Memory B cell (primary cell): ENCODE data around the gene TNK1.

Experiments
- ATAC-seq: fragments of 150-1000 bp; cut with Tn5 transposase; 2 replicates; pipeline ENCODE4 v1.10.0; 2021; ENCODE audit warnings: low read depth, mild to moderate bottlenecking, moderate library complexity
- DNase-seq, 2 donors: peaks; one replicate each; pipeline ENCODE4 v3.0.0; 2022; ENCODE audit warnings: low spot score in 2 of 2
- H3K27ac Mint-ChIP-seq: one replicate; pipeline ENCODE4 v1.8.0; 2022; ENCODE audit warnings: mild to moderate bottlenecking, moderate library complexity, mixed read lengths
- H3K27me3 Mint-ChIP-seq: one replicate; pipeline ENCODE4 v1.8.0; 2022; ENCODE audit warnings: mixed read lengths
- H3K36me3 Mint-ChIP-seq: one replicate; pipeline ENCODE4 v1.8.0; 2022; ENCODE audit warnings: mild to moderate bottlenecking, mixed read lengths
- H3K4me1 Mint-ChIP-seq: one replicate; pipeline ENCODE4 v1.8.0; 2022; ENCODE audit warnings: mixed read lengths
- H3K4me3 Mint-ChIP-seq: one replicate; pipeline ENCODE4 v1.8.0; 2022; ENCODE audit warnings: mild to moderate bottlenecking, moderate library complexity, mixed read lengths
- H3K9me3 Mint-ChIP-seq: one replicate; pipeline ENCODE4 v1.8.0; 2022; ENCODE audit warnings: mixed read lengths

Gene TNK1

DNA sequence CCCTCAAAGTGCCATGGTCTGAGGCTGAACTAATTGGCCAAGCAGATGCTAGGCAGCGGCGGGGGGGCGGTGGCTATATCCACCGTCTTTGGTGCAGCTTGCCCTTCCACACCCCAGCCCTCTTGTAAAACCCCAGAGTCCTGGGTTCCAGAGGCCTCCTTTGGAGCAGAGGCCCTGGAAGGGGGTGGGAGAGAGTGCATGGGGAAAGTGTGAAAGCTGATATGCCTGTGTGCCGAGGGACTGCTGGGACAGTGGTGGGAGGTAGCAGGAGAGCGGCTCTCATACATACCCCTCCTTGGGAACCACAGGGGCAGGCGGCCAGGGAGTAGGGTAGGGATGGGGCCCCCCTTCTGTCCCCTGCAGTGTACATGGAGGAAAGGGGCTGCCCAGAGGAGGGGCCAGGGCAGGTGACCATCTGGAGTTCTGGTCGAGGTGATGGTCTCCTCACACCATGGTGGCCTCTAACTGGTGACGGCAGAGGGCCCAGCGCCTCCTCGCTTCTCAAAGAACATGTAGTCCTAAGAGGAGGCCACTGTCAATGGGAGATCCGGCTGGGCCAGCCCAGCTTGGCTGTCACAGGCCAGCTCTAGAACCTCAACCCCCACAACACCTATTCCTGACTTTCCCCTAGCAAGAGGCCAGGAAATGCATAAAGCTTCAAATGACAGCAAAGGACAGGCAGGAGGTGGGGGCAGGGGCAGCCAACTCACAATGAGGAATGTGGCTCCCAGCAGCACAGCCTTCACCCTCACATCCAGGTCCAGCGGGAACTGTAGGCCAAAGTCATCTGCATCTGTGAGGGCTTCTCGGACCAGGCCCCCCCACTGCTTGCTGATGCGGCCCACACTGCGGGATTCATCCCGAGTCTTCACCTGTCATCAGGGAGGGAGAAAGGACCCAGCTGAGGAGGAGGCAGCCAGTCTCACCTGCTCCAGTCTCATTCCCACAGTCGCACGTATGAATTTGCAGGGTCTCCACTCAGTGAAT, 9.3 kb downstream of the TNK1 start:
- peaks cover 10% of the 10 kb centered on the region for H3K36me3 Mint-ChIP-seq

GRCh38 chr17:7391307-7391706, 10.4 kb downstream of the TNK1 start:
- Mint-ChIP-seq H3K27ac (no peak overlapping the region), H3K27me3 (no peaks in the 10 kb centered on the region), H3K4me3 (no peak overlapping the region), H3K9me3 (no peaks in the 10 kb centered on the region), H3K4me1 (peaks cover 14% of the 10 kb centered on the region), H3K36me3 (peaks cover 10% of the 10 kb centered on the region)
- no peak for ATAC-seq
- DNase-seq = no peak

More for the DNA sequence above, 9.3 kb downstream of the TNK1 start:
- H3K9me3 Mint-ChIP-seq = no peaks in the 10 kb centered on the region
- no peaks in the 10 kb centered on the region for H3K27me3 Mint-ChIP-seq
- DNase-seq = no peak
- no peak overlapping the region for H3K27ac Mint-ChIP-seq
- H3K4me1 Mint-ChIP-seq = peaks cover 11% of the 10 kb centered on the region
- H3K4me3 Mint-ChIP-seq = no peak overlapping the region
- ATAC-seq = no peak

DNA sequence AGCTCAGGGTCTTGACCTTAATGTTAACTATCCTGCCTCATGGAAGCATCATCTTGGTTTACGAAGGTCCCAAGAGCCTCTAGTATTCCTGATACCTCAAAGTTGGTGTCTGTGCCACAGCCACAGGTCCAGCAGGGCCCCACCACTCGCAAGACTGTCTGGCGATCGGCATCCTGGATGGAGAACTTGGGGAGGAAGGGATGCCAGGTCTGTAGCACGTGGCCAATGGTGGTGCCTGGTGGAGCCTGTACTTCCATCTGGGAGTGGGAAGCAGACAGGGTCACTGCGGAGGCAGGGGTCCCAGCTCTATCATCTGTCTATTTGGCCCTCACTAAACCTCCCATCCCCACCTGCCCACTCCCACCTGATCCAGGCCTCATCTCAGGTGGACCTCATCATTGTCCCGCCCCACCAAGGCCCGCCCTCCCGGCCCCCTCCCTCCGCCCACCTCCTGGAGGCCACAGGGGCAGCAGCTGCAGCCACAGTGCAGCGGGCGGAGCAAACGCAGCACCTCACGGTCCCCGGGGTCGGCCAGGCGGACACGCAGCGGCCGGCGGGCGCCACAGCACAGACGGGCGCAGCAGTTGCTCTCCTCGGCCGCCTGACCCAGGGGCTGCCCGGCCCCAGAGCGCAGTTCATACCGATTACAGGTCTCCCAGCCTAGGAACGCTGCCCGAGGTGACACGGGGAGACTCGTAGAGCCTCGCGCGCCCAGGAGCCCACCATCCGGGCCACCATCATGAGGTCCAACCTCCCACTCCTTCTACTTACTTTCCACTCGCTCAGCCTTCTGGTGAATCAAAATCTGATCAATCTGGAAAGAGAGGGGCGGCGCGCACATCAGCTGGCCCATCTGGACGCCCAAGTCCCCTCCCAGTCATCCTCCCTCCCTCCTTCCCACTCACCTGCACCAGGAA, 12.1 kb downstream of the TNK1 start:
- no peak for DNase-seq
- Mint-ChIP-seq H3K4me3 (peak overlapping the region; percentile 93), H3K27ac (no peak overlapping the region), H3K27me3 (no peaks in the 10 kb centered on the region), H3K9me3 (no peaks in the 10 kb centered on the region), H3K4me1 (peaks cover 14% of the 10 kb centered on the region), H3K36me3 (peaks cover 10% of the 10 kb centered on the region)
- no peak for ATAC-seq

DNA sequence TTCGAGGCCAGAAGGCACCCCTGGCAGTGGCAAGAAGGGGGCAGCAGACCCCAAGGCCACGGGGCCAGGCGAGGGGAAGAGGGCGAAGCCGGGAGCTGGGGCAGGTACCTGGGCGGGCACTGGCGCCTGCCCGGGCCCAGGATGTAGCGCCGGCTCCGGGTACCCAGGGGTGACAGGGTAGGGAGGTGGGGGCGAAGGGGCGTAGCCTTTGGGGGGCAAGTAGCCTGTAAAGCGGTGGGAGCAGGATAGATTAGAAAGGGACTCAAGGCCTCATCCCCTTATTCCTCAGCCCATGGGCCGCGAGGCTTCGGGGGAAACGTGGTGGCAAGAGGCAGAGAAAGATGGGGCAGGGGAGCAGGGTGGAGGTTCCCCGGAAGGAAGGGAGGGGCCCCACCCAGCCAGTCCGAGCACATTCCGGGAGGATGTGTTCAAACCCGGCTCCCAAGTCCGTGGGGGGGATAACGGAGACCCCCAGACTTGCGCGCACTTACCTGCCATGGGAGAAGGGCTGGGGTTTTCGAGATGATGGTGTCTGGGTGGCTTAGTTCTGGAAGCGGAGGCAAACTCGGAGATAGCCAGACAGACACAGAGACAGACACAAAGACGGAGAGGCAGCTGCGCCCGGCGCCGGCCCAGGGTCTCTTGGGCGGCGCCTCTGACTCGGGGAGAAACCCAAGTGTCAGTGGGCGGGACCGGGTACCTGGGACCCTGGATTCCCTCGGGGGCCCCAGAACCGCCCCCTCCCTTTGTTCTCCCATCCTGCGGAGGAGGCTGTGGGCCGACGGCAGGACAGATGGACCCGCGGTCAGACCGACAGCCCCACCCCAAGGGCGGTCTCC, 12.9 kb downstream of the TNK1 start:
- Mint-ChIP-seq H3K27me3 (no peaks in the 10 kb centered on the region), H3K9me3 (no peaks in the 10 kb centered on the region), H3K27ac (peak overlapping the region; percentile 81), H3K4me3 (peak overlapping the region; percentile 93), H3K36me3 (peaks cover 10% of the 10 kb centered on the region), H3K4me1 (peaks cover 14% of the 10 kb centered on the region)
- DNase-seq (no peak), ATAC-seq (peak; percentile 74)

DNA sequence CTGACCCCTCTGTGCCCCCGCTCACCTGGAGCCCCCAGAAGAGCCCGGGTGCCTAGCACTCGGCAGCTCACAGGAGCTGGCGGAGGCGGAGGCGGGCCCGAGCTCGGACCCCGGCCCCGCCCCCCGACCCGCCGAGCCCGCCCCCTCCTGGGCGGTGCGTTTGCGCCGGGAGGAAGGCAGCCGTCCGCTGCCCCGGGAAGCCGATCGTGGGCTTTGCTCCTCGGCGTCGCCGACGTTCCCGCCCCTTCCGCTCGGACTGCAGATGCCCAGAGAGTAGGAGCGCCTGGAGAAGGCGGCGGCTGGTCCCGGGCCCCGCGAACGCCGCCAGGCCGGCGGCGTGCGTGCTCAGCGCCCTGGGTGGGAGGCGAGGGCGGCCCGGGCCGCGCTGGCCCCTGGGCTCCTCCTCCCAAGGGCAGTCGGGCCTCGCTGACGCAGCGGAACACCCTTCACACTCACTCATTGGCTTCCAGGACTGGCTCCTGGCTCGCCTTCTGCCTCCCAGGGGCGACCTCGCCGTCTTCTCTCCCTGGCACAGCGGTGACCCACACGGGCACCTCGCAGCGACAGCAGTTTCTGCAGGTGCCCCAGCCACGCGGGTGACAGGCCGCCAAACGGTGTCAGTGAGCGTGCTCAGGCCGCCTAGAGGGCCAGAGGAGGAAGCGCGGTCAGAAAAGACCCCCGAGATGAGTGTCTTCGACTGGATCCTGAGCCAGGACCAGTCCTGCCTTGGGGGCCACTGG, 13.7 kb downstream of the TNK1 start, which contains the start of gene PLSCR3:
PLSCR3 (minus strand) TSS at position 74 of the 740 bp plus-strand sequence. CDS start 415 bp downstream, outside the sequence.
- Mint-ChIP-seq H3K27me3 (no peaks in the 10 kb centered on the region), H3K4me1 (peaks cover 14% of the 10 kb centered on the region), H3K9me3 (no peaks in the 10 kb centered on the region), H3K36me3 (peaks cover 8% of the 10 kb centered on the region), H3K27ac (peak within 1 kb of the TSS; percentile 81), H3K4me3 (peak within 1 kb of the TSS; percentile 94)
- ATAC-seq (peak; percentile 90), DNase-seq (peak; percentile 80 to 89)

DNA sequence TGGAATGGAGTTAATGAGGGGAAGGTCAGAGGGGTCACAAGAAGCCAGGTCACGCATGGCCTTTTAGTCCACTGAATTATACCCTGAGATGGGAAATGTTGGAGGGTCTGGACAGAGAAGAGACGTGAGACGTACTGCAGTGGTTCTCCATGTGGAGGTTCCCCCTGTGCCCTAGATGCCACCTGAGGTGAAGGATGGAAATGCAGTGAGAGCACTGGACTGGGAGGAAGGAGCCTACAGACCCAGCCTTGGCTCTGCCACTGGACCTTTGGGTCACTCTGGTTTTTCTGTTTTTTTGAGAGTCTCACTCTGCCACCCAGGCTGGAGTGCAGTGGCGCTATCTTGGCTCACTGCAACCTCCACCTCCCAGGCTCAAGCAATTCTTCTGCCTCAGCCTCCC, 15.3 kb downstream of the TNK1 start:
- Mint-ChIP-seq H3K9me3 (no peaks in the 10 kb centered on the region), H3K4me3 (no peak overlapping the region), H3K36me3 (peaks cover 1% of the 10 kb centered on the region), H3K4me1 (peaks cover 14% of the 10 kb centered on the region), H3K27me3 (no peaks in the 10 kb centered on the region), H3K27ac (no peak overlapping the region)
- ATAC-seq (no peak), DNase-seq (no peak)

DNA sequence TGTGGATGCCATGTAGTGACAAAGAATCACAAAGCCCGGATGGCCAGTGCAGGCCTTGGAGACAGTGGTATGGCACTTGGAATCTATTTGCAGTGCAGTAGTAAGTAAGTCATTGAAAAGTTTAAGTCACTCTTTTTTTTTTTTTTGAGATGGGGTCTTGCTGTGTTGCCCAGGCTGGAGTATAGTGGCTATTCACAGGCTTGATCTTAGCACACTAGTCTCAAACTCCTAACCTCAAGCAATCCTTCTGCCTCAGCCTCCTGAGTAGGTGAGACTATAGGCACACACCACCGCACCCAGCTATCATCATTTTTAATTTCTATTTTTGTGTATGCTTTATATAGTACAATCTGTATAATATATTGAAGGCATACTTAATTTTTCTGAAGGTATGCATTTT, 17.7 kb downstream of the TNK1 start:
- no peak for ATAC-seq
- no peak overlapping the region for H3K4me3 Mint-ChIP-seq
- no peaks in the 10 kb centered on the region for H3K9me3 Mint-ChIP-seq
- peaks cover 2% of the 10 kb centered on the region for H3K36me3 Mint-ChIP-seq
- DNase-seq = no peak
- peaks cover 17% of the 10 kb centered on the region for H3K4me1 Mint-ChIP-seq
- H3K27ac Mint-ChIP-seq = no peak overlapping the region
- H3K27me3 Mint-ChIP-seq = no peaks in the 10 kb centered on the region

- H3K4me3 Mint-ChIP-seq = peak overlapping the region; percentile 97
- peaks cover 8% of the 10 kb centered on the region for H3K27me3 Mint-ChIP-seq
- H3K9me3 Mint-ChIP-seq = no peaks in the 10 kb centered on the region
- peak overlapping the region; percentile 91 for H3K27ac Mint-ChIP-seq
- peaks cover 16% of the 10 kb centered on the region for H3K4me1 Mint-ChIP-seq
- ATAC-seq = no peak
- peaks cover 2% of the 10 kb centered on the region for H3K36me3 Mint-ChIP-seq
- DNase-seq = no peak
Measured at GRCh38 chr17:7403043-7403726, 22.3 kb downstream of the TNK1 start.

DNA sequence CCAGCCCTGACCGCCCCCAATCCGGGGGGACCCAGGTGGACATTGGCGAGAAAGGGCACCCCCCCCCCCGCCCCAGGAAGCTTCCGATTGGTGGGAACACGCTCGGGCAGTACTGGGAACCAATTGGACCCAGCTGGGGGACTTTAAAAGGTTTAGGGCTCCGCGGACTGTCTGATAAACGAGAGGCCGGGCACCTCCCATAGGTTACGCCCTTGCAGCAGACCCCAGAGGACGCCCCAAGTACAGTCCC, 22.8 kb downstream of the TNK1 start:
- peak overlapping the region; percentile 91 for H3K27ac Mint-ChIP-seq
- no peaks in the 10 kb centered on the region for H3K9me3 Mint-ChIP-seq
- DNase-seq (no peak), ATAC-seq (peak; percentile 6)
- H3K36me3 Mint-ChIP-seq = peaks cover 2% of the 10 kb centered on the region
- H3K4me3 Mint-ChIP-seq = peak overlapping the region; percentile 97
- peaks cover 8% of the 10 kb centered on the region for H3K27me3 Mint-ChIP-seq
- peaks cover 16% of the 10 kb centered on the region for H3K4me1 Mint-ChIP-seq

DNA sequence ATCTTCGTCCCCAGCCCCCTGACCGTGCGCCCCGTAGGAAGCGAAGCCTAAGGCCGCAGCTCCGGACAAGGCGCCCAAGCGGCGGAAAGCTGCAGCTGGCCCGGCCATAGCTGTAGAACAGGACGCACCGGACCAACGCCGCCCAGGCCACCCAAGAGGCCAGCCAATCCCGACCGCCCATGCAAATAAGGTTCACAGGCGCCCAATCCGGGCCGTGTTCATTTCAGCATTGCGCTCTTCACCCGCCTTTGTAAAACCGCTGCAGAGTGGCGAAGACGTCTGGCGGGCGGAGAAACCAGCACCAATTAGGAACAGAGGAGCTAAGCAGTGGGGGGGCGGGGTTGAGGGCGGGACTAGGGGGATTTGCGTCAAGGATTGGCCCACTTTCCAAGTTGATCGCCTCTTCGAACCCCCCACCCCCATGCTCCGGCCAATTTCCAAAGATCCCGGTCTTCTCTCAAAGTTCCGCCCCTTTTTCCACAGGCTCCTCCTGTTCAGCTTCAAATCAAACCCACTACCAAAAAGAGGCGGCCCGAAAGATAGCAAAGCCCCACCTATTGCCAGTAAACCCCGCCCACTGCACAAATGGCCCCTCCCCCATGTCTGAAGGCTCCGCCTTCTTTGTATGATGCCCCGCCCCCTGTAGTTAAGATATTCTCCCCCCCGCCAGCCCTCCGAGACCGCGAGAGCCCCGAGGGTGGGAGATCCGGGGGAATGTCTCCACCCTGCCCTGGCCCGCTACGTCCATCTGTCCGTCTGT, 23.3 kb downstream of the TNK1 start, which contains the start of gene TMEM256:
TMEM256 (minus strand) TSS at position 121 of the 760 bp plus-strand sequence; CDS start at position 108, 13 bp downstream.
- peak within 1 kb of the TSS; percentile 91 for H3K27ac Mint-ChIP-seq
- DNase-seq = peak; percentile 86 to 87
- peak within 1 kb of the TSS; percentile 97 for H3K4me3 Mint-ChIP-seq
- H3K9me3 Mint-ChIP-seq = no peaks in the 10 kb centered on the region
- H3K4me1 Mint-ChIP-seq = peaks cover 18% of the 10 kb centered on the region
- peak; percentile 92 for ATAC-seq
- H3K27me3 Mint-ChIP-seq = peaks cover 10% of the 10 kb centered on the region
- H3K36me3 Mint-ChIP-seq = peaks cover 2% of the 10 kb centered on the region

DNA sequence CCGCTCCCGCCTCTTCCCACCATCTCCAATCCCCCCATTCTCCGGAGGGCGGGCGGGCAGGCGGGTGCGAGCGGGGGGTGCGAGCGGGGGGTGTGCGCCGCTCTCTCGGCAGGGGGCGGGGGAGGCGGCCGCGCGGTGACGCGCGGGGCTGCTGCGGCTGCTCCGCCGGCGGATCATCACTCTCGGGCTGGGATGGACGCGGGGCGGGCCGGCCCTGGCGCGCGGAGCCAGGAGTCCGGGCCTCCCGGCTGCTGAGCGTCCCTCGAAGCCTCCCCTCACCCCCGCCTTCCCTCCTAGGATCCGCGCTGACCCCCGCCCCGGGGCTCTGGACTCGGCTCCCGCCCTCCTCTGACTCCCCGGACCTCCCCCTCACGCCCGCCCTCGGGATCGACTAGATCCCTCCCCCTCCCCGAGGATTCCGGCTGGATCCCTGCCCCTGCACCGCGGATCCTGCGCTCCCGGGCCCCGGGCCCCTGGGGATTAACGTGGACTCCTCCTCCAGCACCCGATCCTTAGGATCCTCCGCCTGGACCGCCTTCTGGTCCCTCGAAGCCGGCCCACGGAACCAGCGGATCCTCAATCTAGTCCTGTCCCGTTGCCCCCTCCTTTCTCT, 24.0 kb downstream of the TNK1 start:
- H3K27me3 Mint-ChIP-seq = peaks cover 15% of the 10 kb centered on the region
- peaks cover 2% of the 10 kb centered on the region for H3K36me3 Mint-ChIP-seq
- H3K27ac Mint-ChIP-seq = peak overlapping the region; percentile 91
- peak overlapping the region; percentile 97 for H3K4me3 Mint-ChIP-seq
- ATAC-seq (peak; percentile 37), DNase-seq (peak in 1 of 2 donors; percentile 51)
- H3K4me1 Mint-ChIP-seq = peaks cover 19% of the 10 kb centered on the region
- no peaks in the 10 kb centered on the region for H3K9me3 Mint-ChIP-seq
